ENCODE results near the gene MBD3.

MBD3 gene

DNA sequence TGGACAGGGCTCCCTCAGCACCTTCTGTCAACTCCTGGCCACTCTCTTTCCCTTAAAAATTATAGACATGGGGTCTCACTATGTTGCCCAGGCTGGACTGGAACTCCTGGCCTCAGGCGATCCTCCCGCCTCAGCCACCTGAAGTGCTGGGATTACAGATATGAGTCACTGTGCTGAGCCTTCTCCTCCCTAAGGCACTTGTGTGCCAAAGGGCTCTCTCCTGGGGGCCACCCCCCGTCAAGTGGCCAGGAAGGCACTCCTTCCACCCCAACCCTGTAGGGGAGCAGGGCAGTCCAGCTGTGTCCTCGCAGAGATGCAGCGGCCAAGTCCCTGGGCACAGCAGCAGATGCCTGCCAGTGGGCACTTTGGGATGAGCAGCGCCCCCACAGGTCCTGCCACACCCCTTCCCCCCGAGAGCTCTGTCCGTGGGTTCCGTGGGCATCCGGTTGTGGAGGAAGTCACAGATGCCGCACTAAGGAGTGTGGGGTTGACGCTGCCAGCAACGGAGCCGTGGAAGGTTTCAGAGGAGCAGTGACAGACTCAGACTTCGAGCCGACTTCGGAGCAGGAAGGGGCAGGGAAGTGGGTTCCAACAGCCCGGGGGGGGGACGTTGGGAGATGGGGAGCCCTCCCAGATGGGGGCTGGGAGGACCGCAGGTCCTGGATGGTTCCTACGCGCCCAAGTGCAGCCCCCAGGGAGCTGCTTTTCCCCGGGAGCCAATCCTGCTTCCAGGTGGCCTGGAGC is 15.9 kb upstream of the MBD3 start:
- no peak overlapping the region for H3K9ac ChIP-seq
- no peak overlapping the region for H3K27ac ChIP-seq
- H3K27me3 ChIP-seq (ENCODE audit: insufficient read depth, low read depth) = no peaks in the 10 kb centered on the region
- TF ChIP-seq, protein P1, sequence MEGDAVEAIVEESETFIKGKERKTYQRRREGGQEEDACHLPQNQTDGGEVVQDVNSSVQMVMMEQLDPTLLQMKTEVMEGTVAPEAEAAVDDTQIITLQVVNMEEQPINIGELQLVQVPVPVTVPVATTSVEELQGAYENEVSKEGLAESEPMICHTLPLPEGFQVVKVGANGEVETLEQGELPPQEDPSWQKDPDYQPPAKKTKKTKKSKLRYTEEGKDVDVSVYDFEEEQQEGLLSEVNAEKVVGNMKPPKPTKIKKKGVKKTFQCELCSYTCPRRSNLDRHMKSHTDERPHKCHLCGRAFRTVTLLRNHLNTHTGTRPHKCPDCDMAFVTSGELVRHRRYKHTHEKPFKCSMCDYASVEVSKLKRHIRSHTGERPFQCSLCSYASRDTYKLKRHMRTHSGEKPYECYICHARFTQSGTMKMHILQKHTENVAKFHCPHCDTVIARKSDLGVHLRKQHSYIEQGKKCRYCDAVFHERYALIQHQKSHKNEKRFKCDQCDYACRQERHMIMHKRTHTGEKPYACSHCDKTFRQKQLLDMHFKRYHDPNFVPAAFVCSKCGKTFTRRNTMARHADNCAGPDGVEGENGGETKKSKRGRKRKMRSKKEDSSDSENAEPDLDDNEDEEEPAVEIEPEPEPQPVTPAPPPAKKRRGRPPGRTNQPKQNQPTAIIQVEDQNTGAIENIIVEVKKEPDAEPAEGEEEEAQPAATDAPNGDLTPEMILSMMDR (conservative IDR thresholded peaks at IDR 0.05; ENCODE audit: low read depth, low read length) = no peak
- H3K4me1 ChIP-seq (ENCODE audit: low read depth, poor library complexity, severe bottlenecking) = peaks cover 19% of the 10 kb centered on the region
- H3K4me2 ChIP-seq = no peak overlapping the region
- H2AFZ ChIP-seq (ENCODE audit: low read depth) = no peak overlapping the region
- H3K79me2 ChIP-seq (ENCODE audit: insufficient read depth, low read depth) = peaks cover 16% of the 10 kb centered on the region
- no peaks in the 10 kb centered on the region for H3K36me3 ChIP-seq (ENCODE audit: insufficient read depth)
- H3K4me3 ChIP-seq (IDR thresholded peaks at IDR 0.05; ENCODE audit: insufficient read depth, low read depth, low read length) = no peak overlapping the region
- H4K20me1 ChIP-seq (ENCODE audit: insufficient read depth) = no peaks in the 10 kb centered on the region

DNA sequence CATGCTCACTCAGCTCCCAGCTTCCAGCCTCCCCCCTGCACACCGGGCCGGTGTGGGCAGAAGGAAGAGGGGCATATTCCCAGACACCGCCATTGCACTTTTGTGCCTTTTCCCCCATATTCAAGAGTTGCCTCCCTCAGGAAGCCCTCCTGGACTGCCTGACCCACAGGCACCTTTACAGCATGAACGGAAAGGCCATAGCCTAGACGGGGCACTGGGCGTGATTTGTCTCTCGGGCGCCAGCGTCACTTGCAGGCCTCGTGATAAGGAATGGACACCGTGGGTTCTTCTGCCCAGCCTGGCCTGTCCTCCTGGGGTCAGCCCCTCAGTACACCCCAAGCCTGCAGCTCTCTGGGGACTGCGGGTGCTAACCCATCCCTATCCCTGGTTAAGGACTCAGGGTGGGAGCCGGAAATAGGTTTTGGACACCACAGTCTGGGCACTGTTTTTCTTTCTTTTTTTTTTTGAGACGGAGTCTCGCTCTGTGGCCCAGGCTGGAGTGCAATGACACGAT is 13.5 kb upstream of the MBD3 start:
- Histone ChIP-seq H3K27me3 (ENCODE audit: insufficient read depth, low read depth) (no peaks in the 10 kb centered on the region), H3K79me2 (ENCODE audit: insufficient read depth, low read depth) (peaks cover 34% of the 10 kb centered on the region), H3K36me3 (ENCODE audit: insufficient read depth) (no peaks in the 10 kb centered on the region), H3K4me2 (peak overlapping the region; percentile 98), H4K20me1 (ENCODE audit: insufficient read depth) (no peaks in the 10 kb centered on the region), H3K4me3 (IDR thresholded peaks at IDR 0.05; ENCODE audit: insufficient read depth, low read depth, low read length) (no peak overlapping the region), H2AFZ (ENCODE audit: low read depth) (peak overlapping the region; percentile 72), H3K9ac (peak overlapping the region; percentile 71; the same call in 1 of the 2 replicates), H3K27ac (peak overlapping the region; percentile 93), H3K4me1 (ENCODE audit: low read depth, poor library complexity, severe bottlenecking) (peaks cover 19% of the 10 kb centered on the region)
- TF ChIP-seq, protein P1 (conservative IDR thresholded peaks at IDR 0.05; ENCODE audit: low read depth, low read length) = no peak

DNA sequence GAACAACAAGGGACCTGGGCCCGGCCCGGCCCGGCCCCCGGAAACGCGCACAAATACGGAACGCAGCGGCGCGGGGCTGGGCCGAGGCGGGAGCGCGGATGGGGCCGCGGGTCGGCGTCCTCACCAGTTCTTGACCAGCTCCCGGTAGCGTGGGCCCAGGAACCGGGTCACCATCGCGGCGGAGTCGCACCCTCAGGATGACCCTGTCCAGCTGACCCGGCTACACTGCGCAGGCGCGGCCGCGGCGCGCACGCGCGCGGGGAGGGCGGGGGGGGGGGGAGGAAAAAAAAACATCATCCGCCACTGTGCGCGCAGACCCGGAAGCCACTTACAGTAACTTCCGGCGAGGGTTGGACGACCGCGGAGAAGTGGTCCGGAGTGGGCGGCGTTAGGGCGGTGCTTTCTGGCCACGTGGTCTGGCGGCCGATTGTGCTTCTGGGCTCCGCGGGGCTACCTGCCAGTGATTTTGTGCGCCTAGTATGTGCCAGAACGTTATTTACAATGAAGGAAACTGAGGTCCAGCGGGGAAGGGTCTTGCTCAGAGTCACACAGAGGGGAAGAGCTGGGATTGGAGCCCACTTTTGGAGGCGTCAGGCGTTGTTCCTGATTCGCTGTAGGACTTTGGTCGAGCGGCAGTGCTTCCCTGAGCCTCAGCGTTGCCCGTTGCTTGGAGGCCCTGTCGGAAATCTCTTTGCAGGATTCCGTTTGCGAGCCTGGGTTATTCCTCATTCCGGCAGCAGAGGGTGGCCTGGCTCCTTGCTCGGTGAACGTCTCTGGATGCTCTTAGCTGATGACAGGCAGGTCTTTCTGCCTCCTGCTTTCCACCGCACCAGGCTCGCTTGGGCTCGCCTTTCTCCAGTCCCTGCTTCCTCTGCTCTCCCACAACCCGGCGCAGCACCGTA is 12.8 kb upstream of the MBD3 start, which contains the start of gene UQCR11:
UQCR11 (minus strand) TSS at position 227 of the 902 bp plus-strand sequence; CDS start at position 174, 53 bp downstream.
- peak within 1 kb of the TSS; percentile 93 for H3K27ac ChIP-seq
- TF ChIP-seq, protein P1 (conservative IDR thresholded peaks at IDR 0.05; ENCODE audit: low read depth, low read length) = 0 out of 2 replicates have a peak, but pooled peaks have one; percentile 14
- H3K9ac ChIP-seq = peak within 1 kb of the TSS; percentile 71; the same call in 1 of the 2 replicates
- H3K4me3 ChIP-seq (IDR thresholded peaks at IDR 0.05; ENCODE audit: insufficient read depth, low read depth, low read length) = no peak within 1 kb of the TSS
- H3K27me3 ChIP-seq (ENCODE audit: insufficient read depth, low read depth) = no peaks in the 10 kb centered on the region
- peaks cover 19% of the 10 kb centered on the region for H3K4me1 ChIP-seq (ENCODE audit: low read depth, poor library complexity, severe bottlenecking)
- no peaks in the 10 kb centered on the region for H3K36me3 ChIP-seq (ENCODE audit: insufficient read depth)
- peak within 1 kb of the TSS; percentile 98 for H3K4me2 ChIP-seq
- H3K79me2 ChIP-seq (ENCODE audit: insufficient read depth, low read depth) = peaks cover 41% of the 10 kb centered on the region
- no peaks in the 10 kb centered on the region for H4K20me1 ChIP-seq (ENCODE audit: insufficient read depth)
- peak within 1 kb of the TSS; percentile 72 for H2AFZ ChIP-seq (ENCODE audit: low read depth)

DNA sequence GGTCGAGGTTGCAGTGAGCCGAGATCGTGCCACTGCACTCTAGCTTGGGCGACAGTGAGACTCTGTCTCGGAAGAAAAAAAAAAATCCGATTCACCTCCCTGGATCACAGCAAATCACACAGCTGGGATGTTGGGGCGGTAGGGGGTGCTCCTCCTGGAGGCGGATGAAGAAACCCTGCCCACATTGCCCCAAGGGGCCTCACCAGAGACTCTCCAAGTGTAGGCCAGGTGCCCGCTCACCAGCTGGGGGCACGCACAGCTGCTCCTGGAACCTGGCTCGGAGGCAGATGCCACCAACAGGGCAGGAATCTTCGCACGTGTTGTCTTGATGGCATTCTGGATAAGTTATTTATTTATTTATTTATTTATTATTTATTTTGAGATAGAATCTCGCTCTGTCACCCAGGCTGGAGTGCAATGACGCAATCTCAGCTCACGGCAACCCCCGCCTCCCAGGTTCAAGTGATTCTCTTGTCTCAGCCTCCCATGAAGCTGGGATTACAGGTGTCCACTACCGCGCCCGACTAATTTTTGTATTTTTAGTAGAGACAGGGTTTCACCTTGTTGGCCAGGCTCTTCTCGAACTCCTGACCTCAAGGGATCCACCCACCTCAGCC is 9.5 kb upstream of the MBD3 start:
- TF ChIP-seq, protein P1 (conservative IDR thresholded peaks at IDR 0.05; ENCODE audit: low read depth, low read length) = peak; percentile 31; the same call in 1 of the 2 replicates
- no peak overlapping the region for H3K27ac ChIP-seq
- H3K4me1 ChIP-seq (ENCODE audit: low read depth, poor library complexity, severe bottlenecking) = peaks cover 19% of the 10 kb centered on the region
- H2AFZ ChIP-seq (ENCODE audit: low read depth) = no peak overlapping the region
- no peak overlapping the region for H3K4me2 ChIP-seq
- no peaks in the 10 kb centered on the region for H3K27me3 ChIP-seq (ENCODE audit: insufficient read depth, low read depth)
- no peaks in the 10 kb centered on the region; the same call in 1 of the 2 replicates for H3K36me3 ChIP-seq (ENCODE audit: insufficient read depth)
- peaks cover 42% of the 10 kb centered on the region for H3K79me2 ChIP-seq (ENCODE audit: insufficient read depth, low read depth)
- H4K20me1 ChIP-seq (ENCODE audit: insufficient read depth) = no peaks in the 10 kb centered on the region
- no peak overlapping the region for H3K4me3 ChIP-seq (IDR thresholded peaks at IDR 0.05; ENCODE audit: insufficient read depth, low read depth, low read length)
- no peak overlapping the region for H3K9ac ChIP-seq

All from KMS-11 (cell line).